ENCODE measurements around the gene SMAD7.

The SMAD7 gene, protein sequence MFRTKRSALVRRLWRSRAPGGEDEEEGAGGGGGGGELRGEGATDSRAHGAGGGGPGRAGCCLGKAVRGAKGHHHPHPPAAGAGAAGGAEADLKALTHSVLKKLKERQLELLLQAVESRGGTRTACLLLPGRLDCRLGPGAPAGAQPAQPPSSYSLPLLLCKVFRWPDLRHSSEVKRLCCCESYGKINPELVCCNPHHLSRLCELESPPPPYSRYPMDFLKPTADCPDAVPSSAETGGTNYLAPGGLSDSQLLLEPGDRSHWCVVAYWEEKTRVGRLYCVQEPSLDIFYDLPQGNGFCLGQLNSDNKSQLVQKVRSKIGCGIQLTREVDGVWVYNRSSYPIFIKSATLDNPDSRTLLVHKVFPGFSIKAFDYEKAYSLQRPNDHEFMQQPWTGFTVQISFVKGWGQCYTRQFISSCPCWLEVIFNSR

GRCh38 chr18:48950536-48951447, at the start of gene SMAD7:
Gene SMAD7, minus strand, starts transcription at chr18:48950965. Its CDS starts 541 bp downstream, at chr18:48950424.
- TF ChIP-seq GATA3 (IDR thresholded peaks at IDR 0.05; ENCODE audit: low read depth, low read length) (no peak), GATA2 (IDR thresholded peaks at IDR 0.05; ENCODE audit: low read depth, low read length) (no peak)

- TF ChIP-seq GATA2 (IDR thresholded peaks at IDR 0.05; ENCODE audit: low read depth, low read length) (no peak), GATA3 (IDR thresholded peaks at IDR 0.05; ENCODE audit: low read depth, low read length) (no peak)
Observed at GRCh38 chr18:48999569-48999968, 48.8 kb upstream of the SMAD7 start.

DNA sequence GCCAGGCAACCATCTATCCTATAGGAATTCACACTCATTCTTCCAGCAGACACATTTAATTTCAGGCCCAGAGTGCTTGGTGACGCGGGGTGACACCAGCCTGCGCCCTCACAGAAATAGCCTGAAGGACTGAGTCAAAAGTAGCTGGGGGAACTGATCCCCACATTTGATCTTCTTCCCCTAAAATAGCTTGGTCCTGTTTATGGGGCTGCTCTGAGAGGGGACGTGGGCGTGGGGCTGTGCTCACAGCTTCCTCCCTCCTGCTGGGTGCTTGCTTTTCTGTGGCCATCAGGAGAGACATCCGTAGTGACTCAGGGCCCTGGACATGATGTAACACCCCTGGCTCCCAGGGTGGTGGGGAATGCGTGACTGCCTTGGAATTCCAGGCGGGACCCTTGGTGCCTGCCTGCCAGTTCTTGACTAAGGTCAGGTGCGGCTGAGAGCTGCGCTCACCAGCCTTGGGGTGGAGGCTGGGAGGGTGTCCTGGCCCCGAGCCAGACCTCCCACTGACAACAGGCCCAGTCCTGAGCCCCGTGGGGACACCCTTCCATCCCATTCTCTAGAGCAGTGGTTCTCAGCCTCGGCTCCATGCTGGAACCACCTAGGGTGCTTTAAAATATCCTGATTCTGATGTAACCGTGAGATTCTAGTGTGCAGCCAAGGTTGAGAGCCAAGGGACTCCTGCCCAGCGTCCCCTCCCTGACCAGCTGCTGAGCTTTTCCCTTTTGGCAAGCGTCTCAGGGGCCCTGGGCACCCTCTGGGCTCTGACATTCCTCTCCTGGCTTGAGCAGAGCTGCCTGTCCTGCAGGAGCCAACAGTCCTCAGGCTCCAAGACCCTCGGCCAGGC, 47.4 kb upstream of the SMAD7 start:
- TF ChIP-seq GATA3 (IDR thresholded peaks at IDR 0.05; ENCODE audit: low read depth, low read length) (no peak), GATA2 (IDR thresholded peaks at IDR 0.05; ENCODE audit: low read depth, low read length) (no peak)

- TF ChIP-seq GATA3 (IDR thresholded peaks at IDR 0.05; ENCODE audit: low read depth, low read length) (no peak), GATA2 (IDR thresholded peaks at IDR 0.05; ENCODE audit: low read depth, low read length) (no peak)
Observed at GRCh38 chr18:48997681-48997984, 46.9 kb upstream of the SMAD7 start.

DNA sequence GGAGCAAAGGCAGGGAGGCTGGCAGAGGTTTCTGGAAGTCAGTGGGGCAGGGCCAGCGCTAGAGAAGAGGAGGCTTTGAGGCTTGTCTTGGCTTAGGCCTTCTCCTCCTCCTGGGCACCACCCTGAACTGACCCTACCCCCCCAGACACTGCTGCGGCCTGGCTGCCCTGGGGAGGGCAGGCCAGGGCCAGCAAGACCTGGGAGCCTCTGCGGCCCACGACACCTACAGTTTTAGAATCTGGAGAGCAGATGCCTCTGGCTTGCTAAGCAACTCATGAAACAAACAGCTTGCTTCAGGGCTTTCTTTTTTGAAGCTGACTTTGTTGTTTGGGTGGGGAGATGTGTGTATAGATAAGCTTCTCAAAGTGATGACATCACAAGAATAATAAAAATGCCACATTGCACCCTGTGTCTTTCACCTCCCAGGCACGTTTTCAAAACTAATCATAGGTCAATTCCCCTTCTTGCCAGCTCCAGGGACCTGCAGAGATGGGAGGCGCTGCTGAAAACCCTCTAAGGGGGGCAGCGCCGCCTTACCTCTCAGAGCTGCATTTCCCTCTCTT, 46.2 kb upstream of the SMAD7 start:
- no peak; the same call in 1 of the 2 replicates for TF ChIP-seq GATA3 (IDR thresholded peaks at IDR 0.05; ENCODE audit: low read depth, low read length)
- peak; percentile 91 for TF ChIP-seq GATA2 (IDR thresholded peaks at IDR 0.05; ENCODE audit: low read depth, low read length)

GRCh38 chr18:48996041-48996440, 45.3 kb upstream of the SMAD7 start:
- TF ChIP-seq GATA3 (IDR thresholded peaks at IDR 0.05; ENCODE audit: low read depth, low read length) (no peak), GATA2 (IDR thresholded peaks at IDR 0.05; ENCODE audit: low read depth, low read length) (no peak)

GRCh38 chr18:48994926-48995835, 44.4 kb upstream of the SMAD7 start:
- TF ChIP-seq GATA2 (IDR thresholded peaks at IDR 0.05; ENCODE audit: low read depth, low read length) = no peak
- TF ChIP-seq GATA3 (IDR thresholded peaks at IDR 0.05; ENCODE audit: low read depth, low read length) = no peak

DNA sequence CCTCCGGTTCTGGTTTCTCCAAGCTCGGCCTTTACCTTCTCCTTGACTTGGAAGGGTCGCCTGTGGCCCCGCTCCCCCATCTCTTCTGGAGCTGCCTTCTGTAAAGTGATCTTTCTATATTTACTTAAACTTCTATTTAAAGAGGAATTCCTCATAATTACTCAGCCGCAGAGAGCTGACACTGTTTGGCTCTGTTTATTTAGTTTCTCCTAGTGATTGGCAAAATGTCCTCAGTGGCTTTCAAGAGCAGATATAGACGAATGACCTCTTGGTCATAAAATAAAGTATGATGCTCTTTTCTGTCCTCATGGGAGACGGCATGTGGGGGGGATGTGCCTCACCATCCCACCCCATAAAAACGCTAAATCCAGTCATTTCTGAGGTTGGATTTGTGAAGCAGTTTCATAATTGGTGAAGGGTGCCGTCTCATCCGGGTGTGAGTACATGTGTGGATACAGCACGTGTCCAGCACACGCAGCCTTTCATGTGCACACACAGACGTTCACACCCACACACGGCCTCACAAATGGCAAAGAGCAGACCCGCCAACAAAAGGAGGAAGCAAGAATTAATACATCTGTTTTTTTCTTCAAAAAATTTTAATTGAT, 43.4 kb upstream of the SMAD7 start:
- TF ChIP-seq GATA3 (IDR thresholded peaks at IDR 0.05; ENCODE audit: low read depth, low read length) = no peak
- TF ChIP-seq GATA2 (IDR thresholded peaks at IDR 0.05; ENCODE audit: low read depth, low read length) = no peak

GRCh38 chr18:48993586-48993985, 42.8 kb upstream of the SMAD7 start:
- TF ChIP-seq GATA2 (IDR thresholded peaks at IDR 0.05; ENCODE audit: low read depth, low read length) (no peak), GATA3 (IDR thresholded peaks at IDR 0.05; ENCODE audit: low read depth, low read length) (no peak)

DNA sequence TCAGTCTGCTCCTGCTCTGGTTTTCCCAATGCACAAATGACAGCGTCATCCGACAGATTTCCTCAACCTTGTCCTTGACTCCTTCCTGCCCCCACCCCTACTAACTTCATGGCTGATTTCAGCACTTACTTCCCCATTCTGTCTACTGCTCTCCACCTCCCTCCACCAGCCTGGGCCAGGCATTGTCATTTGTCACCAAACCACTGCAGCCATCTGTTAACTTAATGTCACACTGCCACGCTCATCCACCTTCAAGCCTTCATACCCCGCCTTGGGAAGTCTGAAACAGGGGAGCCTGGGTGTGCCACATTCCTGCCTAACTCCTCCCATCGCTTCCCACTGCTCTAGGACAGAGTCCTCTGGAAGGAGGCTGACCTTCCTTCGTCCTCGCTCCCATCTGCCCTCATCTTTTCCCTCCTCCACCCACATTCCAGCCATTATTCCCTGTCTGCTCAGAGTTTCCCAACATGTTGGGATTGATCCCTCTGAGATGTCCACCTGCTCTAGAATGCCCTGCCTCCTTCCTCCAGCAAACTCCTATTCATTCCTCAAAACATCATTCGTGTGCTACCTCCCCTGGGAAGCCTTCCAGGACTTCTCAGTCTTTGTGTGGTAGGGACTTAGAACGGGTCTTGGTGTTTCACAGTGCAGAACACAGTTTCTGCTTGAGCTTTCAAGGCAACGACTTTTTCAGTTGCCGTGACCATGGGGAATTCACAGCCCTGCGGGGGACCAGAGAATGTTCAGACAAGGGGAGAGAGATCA, 42.2 kb upstream of the SMAD7 start:
- TF ChIP-seq GATA3 (IDR thresholded peaks at IDR 0.05; ENCODE audit: low read depth, low read length) (no peak), GATA2 (IDR thresholded peaks at IDR 0.05; ENCODE audit: low read depth, low read length) (no peak)

DNA sequence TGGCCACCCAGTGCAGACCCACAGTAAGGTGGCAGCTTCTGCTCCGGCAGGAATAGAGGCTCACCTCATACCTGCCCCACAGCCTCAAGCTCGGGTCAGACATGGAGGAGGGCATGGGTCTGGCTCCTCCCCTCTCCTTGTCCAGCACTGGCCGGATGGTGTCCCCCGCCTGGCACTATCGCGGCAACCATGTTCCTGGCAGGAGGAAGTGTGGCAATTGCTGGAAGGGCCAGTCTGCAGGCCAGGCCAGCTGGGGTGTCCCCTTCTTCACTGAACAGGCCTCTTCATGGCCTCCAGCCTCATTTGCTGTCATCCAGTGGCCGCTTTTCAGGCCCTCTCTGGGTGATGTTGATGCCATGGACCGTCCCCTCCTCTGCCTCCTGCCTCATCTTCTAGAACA, 41.4 kb upstream of the SMAD7 start:
- no peak for TF ChIP-seq GATA2 (IDR thresholded peaks at IDR 0.05; ENCODE audit: low read depth, low read length)

GRCh38 chr18:48991676-48992075, 40.9 kb upstream of the SMAD7 start:
- no peak for TF ChIP-seq GATA3 (IDR thresholded peaks at IDR 0.05; ENCODE audit: low read depth, low read length)
- no peak for TF ChIP-seq GATA2 (IDR thresholded peaks at IDR 0.05; ENCODE audit: low read depth, low read length)
